Fibroblast of lung (primary cell): Measurements from ENCODE around the gene PPFIBP1. TPM values are rescaled to one million over a fixed set of nuclear protein-coding genes. Genes with fewer than 3 reads are reported as not detected.
A peak's percentile ranks its signal among the peaks of the same experiment; 100 is the strongest.
"Not testable (repeated sequence)": the region's sequence is repeated elsewhere in the genome, so short reads cannot be mapped to it uniquely, and the experiment has no call there.

Experiments
- DNase-seq, 2 donors: peaks; one replicate each; pipeline versions ENCODE4 v3.0.0 to v3.0.0-alpha.2; 2010; ENCODE audit warnings: low read depth in 2 of 2
- H2AFZ ChIP-seq: 2 replicates; pipeline ENCODE4 v1.5.1; 2012; ENCODE audit warnings: low read length, control low read depth, inconsistent platforms
- H3K27ac ChIP-seq: 2 replicates; pipeline ENCODE4 v1.5.1; 2011; ENCODE audit warnings: low read length, control low read depth; ENCODE audit not compliant: insufficient read depth
- H3K27me3 ChIP-seq: 2 replicates; pipeline ENCODE4 v1.5.1; 2011; ENCODE audit warnings: mild to moderate bottlenecking, low read length; ENCODE audit not compliant: control insufficient read depth, insufficient read depth
- H3K36me3 ChIP-seq: 2 replicates; pipeline ENCODE4 v1.5.1; 2011; ENCODE audit warnings: low read length; ENCODE audit not compliant: control insufficient read depth, insufficient read depth
- H3K4me1 ChIP-seq: 2 replicates; pipeline ENCODE4 v1.5.1; 2011; ENCODE audit warnings: low read length; ENCODE audit not compliant: control insufficient read depth, insufficient read depth; ENCODE audit errors: extremely low read depth
- H3K4me2 ChIP-seq: 2 replicates; pipeline ENCODE4 v1.5.1; 2011; ENCODE audit warnings: low read length, control low read depth; ENCODE audit not compliant: insufficient read depth; ENCODE audit errors: extremely low read depth
- H3K4me3 ChIP-seq, 4 experiments: fragments of 200-600 bp in 1 of 4; sonication (generic) in 1 of 4; replicated peaks in 1 of 4; 2 replicates each; pipeline ENCODE4 v1.5.1; 2011 to 2016; ENCODE audit warnings: low read length in 4 of 4, low read depth in 3 of 4, mild to moderate bottlenecking in 3 of 4, control low read depth in 2 of 4, inconsistent platforms in 1 of 4, mixed read lengths in 1 of 4; ENCODE audit not compliant: insufficient read depth in 1 of 4; ENCODE audit errors: control extremely low read depth in 1 of 4
- H3K79me2 ChIP-seq: 2 replicates; pipeline ENCODE4 v1.5.1; 2012; ENCODE audit warnings: mild to moderate bottlenecking, low read length, inconsistent platforms; ENCODE audit not compliant: control insufficient read depth, insufficient read depth
- H3K9ac ChIP-seq: 2 replicates; pipeline ENCODE4 v1.5.1; 2011; ENCODE audit warnings: mild to moderate bottlenecking, low read length, control low read depth; ENCODE audit not compliant: insufficient read depth
- H3K9me3 ChIP-seq: 2 replicates; pipeline ENCODE4 v1.5.1; 2012; ENCODE audit warnings: low read depth, low read length; ENCODE audit not compliant: control insufficient read depth, insufficient read depth
- H4K20me1 ChIP-seq: 2 replicates; pipeline ENCODE4 v1.5.1; 2011; ENCODE audit warnings: low read length; ENCODE audit not compliant: control insufficient read depth, insufficient read depth; ENCODE audit errors: extremely low read depth
- CTCF ChIP-seq, 2 donors: IDR thresholded peaks in 1 of 2; conservative IDR thresholded peaks in 1 of 2; 1 replicate in 1 of 2; 2 replicates in 1 of 2; pipeline ENCODE4 v1.5.1; 2011 to 2012; ENCODE audit warnings: low read length in 2 of 2, control low read depth in 1 of 2, inconsistent platforms in 1 of 2, low read depth in 1 of 2, mild to moderate bottlenecking in 1 of 2
- EZH2 ChIP-seq: IDR thresholded peaks from 2 replicates; pipeline ENCODE4 v1.5.1; 2012; ENCODE audit warnings: low read length, control low read depth, mild to moderate bottlenecking; ENCODE audit errors: missing control alignments
- polyA plus RNA-seq, 2 donors: library from polyadenylated mRNA; depleted of rRNA in 1 of 2; stranded (reverse) in 1 of 2; unstranded in 1 of 2; fragments of >200 nt; gene quantifications; 2 replicates each; pipeline ENCODE4 v1.2.1, GENCODE V29; 2011 to 2012; ENCODE audit warnings: missing spikeins in 1 of 2
- total RNA-seq: library from RNA; depleted of rRNA; stranded (reverse); fragments of >200 nt; gene quantifications from 2 replicates; pipeline ENCODE4 v1.2.1, GENCODE V29; 2014

Gene PPFIBP1
- total and polyA plus RNA-seq, 2 donors (not counting 1 experiment from before 2014, with no cell fraction given) = 65.1 to 93.0 TPM

- Histone ChIP-seq H2AFZ (no peak overlapping the region), H3K79me2 (peaks cover 16% of the 10 kb centered on the region), H3K36me3 (no peaks in the 10 kb centered on the region), H3K4me1 (peaks cover 24% of the 10 kb centered on the region), H3K27ac (no peak overlapping the region), H4K20me1 (no peaks in the 10 kb centered on the region), H3K27me3 (no peaks in the 10 kb centered on the region), H3K4me3 (no peak overlapping the region), H3K9ac (no peak overlapping the region), H3K9me3 (no peaks in the 10 kb centered on the region), H3K4me2 (no peak overlapping the region)
- DNase-seq = peak in 1 of 2 donors; percentile 89
- TF ChIP-seq CTCF (conservative IDR thresholded peaks at IDR 0.05 in 1 of 2, IDR thresholded peaks at IDR 0.05 in 1 of 2; ENCODE audit: low read depth in 1 of 2, low read length in 2 of 2) (no peak), EZH2 (no peak)
Observed at GRCh38 chr12:27623645-27624044, 99.6 kb downstream of the PPFIBP1 start.

GRCh38 chr12:27624586-27624985 is 100.6 kb downstream of the PPFIBP1 start:
- no peak overlapping the region for H3K27ac ChIP-seq
- no peak overlapping the region for H2AFZ ChIP-seq
- no peaks in the 10 kb centered on the region for H3K9me3 ChIP-seq
- H4K20me1 ChIP-seq = no peaks in the 10 kb centered on the region
- no peaks in the 10 kb centered on the region for H3K27me3 ChIP-seq
- no peak overlapping the region for H3K9ac ChIP-seq
- H3K4me3 ChIP-seq = no peak overlapping the region
- no peak for TF ChIP-seq EZH2
- no peak for TF ChIP-seq CTCF (conservative IDR thresholded peaks at IDR 0.05 in 1 of 2, IDR thresholded peaks at IDR 0.05 in 1 of 2; ENCODE audit: low read depth in 1 of 2, low read length in 2 of 2)
- H3K4me1 ChIP-seq = peaks cover 17% of the 10 kb centered on the region
- H3K79me2 ChIP-seq = peaks cover 16% of the 10 kb centered on the region
- H3K36me3 ChIP-seq = no peaks in the 10 kb centered on the region
- no peak overlapping the region for H3K4me2 ChIP-seq
- DNase-seq = peak in 1 of 2 donors; percentile 32

GRCh38 chr12:27627123-27627852 is 103.3 kb downstream of the PPFIBP1 start:
- Histone ChIP-seq H3K9me3 (no peaks in the 10 kb centered on the region), H3K4me2 (peak overlapping the region; percentile 54), H2AFZ (no peak overlapping the region), H3K4me3 (peak overlapping the region in 3 of 4 experiments; percentile 3 to 31 (median 20)), H3K36me3 (no peaks in the 10 kb centered on the region), H3K79me2 (peaks cover 24% of the 10 kb centered on the region), H3K27ac (peak overlapping the region; percentile 59), H4K20me1 (no peaks in the 10 kb centered on the region), H3K27me3 (no peaks in the 10 kb centered on the region), H3K4me1 (peaks cover 17% of the 10 kb centered on the region), H3K9ac (no peak overlapping the region)
- no peak for TF ChIP-seq EZH2
- no peak for TF ChIP-seq CTCF (conservative IDR thresholded peaks at IDR 0.05 in 1 of 2, IDR thresholded peaks at IDR 0.05 in 1 of 2; ENCODE audit: low read depth in 1 of 2, low read length in 2 of 2)
- DNase-seq = peak; percentile 91 to 93

GRCh38 chr12:27627853-27628469 is 104.0 kb downstream of the PPFIBP1 start:
- peaks cover 26% of the 10 kb centered on the region for H3K79me2 ChIP-seq
- not testable (repeated sequence) for H3K36me3 ChIP-seq, H2AFZ ChIP-seq, DNase-seq, H3K27me3 ChIP-seq, H3K9me3 ChIP-seq, H4K20me1 ChIP-seq, H3K9ac ChIP-seq
- peak overlapping the region; percentile 59 for H3K27ac ChIP-seq
- H3K4me1 ChIP-seq = peaks cover 17% of the 10 kb centered on the region
- peak overlapping the region in 3 of 4 experiments; percentile 3 to 20 (median 19) for H3K4me3 ChIP-seq
- peak overlapping the region; percentile 54 for H3K4me2 ChIP-seq
